Measurements from ENCODE around the gene ENOX2. TPM values are rescaled to one million over a fixed set of nuclear protein-coding genes. Genes with fewer than 3 reads are reported as not detected.

The ENOX2 gene
- total RNA-seq, 5 donors from 2014 or later (not counting 1 experiment from before 2014, with no cell fraction given), result 10.4 to 17.1 (median 13.5) TPM

- no peak overlapping the region for H3K27ac ChIP-seq (ENCODE audit: low read length)
- Mint-ChIP-seq H3K36me3 (peaks cover 50% of the 10 kb centered on the region), H3K27ac (no peak overlapping the region), H3K4me3 (no peak overlapping the region), H3K9me3 (peaks cover 0 to 5% (median under 1%) of the 10 kb centered on the region in 3 donors), H3K4me1 (no peaks in the 10 kb centered on the region), H3K27me3 (peaks cover 0 to under 1% of the 10 kb centered on the region in 2 donors)
- H3K4me3 ChIP-seq (ENCODE audit: control insufficient read depth in 1 of 2, extremely low read depth in 1 of 2, low read length in 1 of 2), result no peak overlapping the region
- no peaks in the 10 kb centered on the region for H3K27me3 ChIP-seq (replicated peaks in 1 of 2; ENCODE audit: control insufficient read depth in 2 of 2, extremely low read depth in 1 of 2, insufficient read depth in 2 of 2, low read length in 1 of 2)
- DNase-seq (no peak), ATAC-seq (replicated peaks in 1 of 4) (no peak)
- peaks cover 0 to 8% of the 10 kb centered on the region in 2 donors for H3K36me3 ChIP-seq (ENCODE audit: control insufficient read depth in 2 of 2, extremely low read depth in 1 of 2, insufficient read depth in 1 of 2, low read length in 1 of 2)
- ChIA-PET POLR2A (no interaction called here), CTCF (no interaction called here)
- no peaks in the 10 kb centered on the region for H3K4me1 ChIP-seq (ENCODE audit: control insufficient read depth in 1 of 2, extremely low read depth in 1 of 2, insufficient read depth in 2 of 2, low read length in 2 of 2)
- H3K9me3 ChIP-seq, result no peaks in the 10 kb centered on the region
- no CpG with 5 or more reads among the region's 2 CpGs for WGBS (ENCODE audit: insufficient coverage)
Measured at GRCh38 chrX:130680164-130681035, 222.6 kb downstream of the ENOX2 start.

DNA sequence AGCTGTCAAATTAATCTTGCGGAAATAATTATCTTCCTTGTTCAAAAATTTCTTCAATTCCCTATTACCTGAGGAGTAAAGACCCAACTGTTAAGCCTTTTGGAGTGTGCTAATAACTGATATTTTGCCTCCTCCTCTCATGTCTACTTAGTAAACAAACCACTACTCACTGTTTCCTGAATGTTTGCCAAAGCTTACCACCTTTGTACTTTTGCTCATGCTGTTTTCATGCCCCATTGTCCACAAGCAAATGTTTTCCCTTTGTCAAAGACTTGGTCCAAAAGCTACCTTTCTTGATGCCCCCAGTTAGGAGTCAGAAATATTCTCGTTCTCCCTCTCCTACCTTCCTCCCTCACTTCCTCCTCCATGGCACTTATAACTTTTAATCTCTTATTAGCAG, 226.1 kb downstream of the ENOX2 start:
- peaks cover 0 to 10% of the 10 kb centered on the region in 2 donors for H3K36me3 ChIP-seq (ENCODE audit: control insufficient read depth in 2 of 2, extremely low read depth in 1 of 2, insufficient read depth in 1 of 2, low read length in 1 of 2)
- ChIA-PET CTCF (interaction anchor here in 1 of 2 donors (0.7 kb wide), 1 partner anchor 71 kb away, joined by 4 read pairs; no protein-coding TSS in a partner anchor), POLR2A (no interaction called here)
- no peaks in the 10 kb centered on the region for H3K4me1 ChIP-seq (ENCODE audit: control insufficient read depth in 1 of 2, extremely low read depth in 1 of 2, insufficient read depth in 2 of 2, low read length in 2 of 2)
- peaks cover 5 to 14% (median 7%) of the 10 kb centered on the region in 3 donors for H3K9me3 Mint-ChIP-seq
- no CpG with 5 or more reads among the region's 2 CpGs for WGBS (ENCODE audit: insufficient coverage)
- H3K9me3 ChIP-seq, result no peaks in the 10 kb centered on the region
- no peak for ATAC-seq (replicated peaks in 1 of 4)
- no peak overlapping the region for H3K27ac ChIP-seq (ENCODE audit: low read length)
- no peak for DNase-seq
- no peak overlapping the region for H3K4me3 Mint-ChIP-seq
- no peak overlapping the region for H3K4me3 ChIP-seq (ENCODE audit: control insufficient read depth in 1 of 2, extremely low read depth in 1 of 2, low read length in 1 of 2)
- H3K36me3 Mint-ChIP-seq, result peaks cover 64% of the 10 kb centered on the region
- H3K4me1 Mint-ChIP-seq, result no peaks in the 10 kb centered on the region
- no peaks in the 10 kb centered on the region for H3K27me3 Mint-ChIP-seq
- H3K27ac Mint-ChIP-seq, result no peak overlapping the region
- H3K27me3 ChIP-seq (replicated peaks in 1 of 2; ENCODE audit: control insufficient read depth in 2 of 2, extremely low read depth in 1 of 2, insufficient read depth in 2 of 2, low read length in 1 of 2), result no peaks in the 10 kb centered on the region

GRCh38 chrX:130672214-130672613, 230.8 kb downstream of the ENOX2 start:
- ChIA-PET CTCF (no interaction called here), POLR2A (no interaction called here)
- peaks cover 68% of the 10 kb centered on the region for H3K36me3 Mint-ChIP-seq

GRCh38 chrX:130669233-130669632, 233.8 kb downstream of the ENOX2 start:
- H3K36me3 Mint-ChIP-seq, result peaks cover 78% of the 10 kb centered on the region
- peaks cover 0 to 9% of the 10 kb centered on the region in 2 donors for H3K36me3 ChIP-seq (ENCODE audit: control insufficient read depth in 2 of 2, extremely low read depth in 1 of 2, insufficient read depth in 1 of 2, low read length in 1 of 2)
- CTCF ChIA-PET, result no interaction called here

More at GRCh38 chrX:130672214-130672613, 230.8 kb downstream of the ENOX2 start:
- Mint-ChIP-seq H3K27me3 (no peaks in the 10 kb centered on the region), H3K4me3 (no peak overlapping the region), H3K4me1 (no peaks in the 10 kb centered on the region), H3K9me3 (peaks cover 5 to 14% (median 7%) of the 10 kb centered on the region in 3 donors), H3K27ac (no peak overlapping the region)
- Histone ChIP-seq H3K4me1 (ENCODE audit: control insufficient read depth in 1 of 2, extremely low read depth in 1 of 2, insufficient read depth in 2 of 2, low read length in 2 of 2) (no peaks in the 10 kb centered on the region), H3K27me3 (replicated peaks in 1 of 2; ENCODE audit: control insufficient read depth in 2 of 2, extremely low read depth in 1 of 2, insufficient read depth in 2 of 2, low read length in 1 of 2) (no peaks in the 10 kb centered on the region), H3K9me3 (no peaks in the 10 kb centered on the region), H3K36me3 (ENCODE audit: control insufficient read depth in 2 of 2, extremely low read depth in 1 of 2, insufficient read depth in 1 of 2, low read length in 1 of 2) (peaks cover 0 to 7% of the 10 kb centered on the region in 2 donors), H3K4me3 (ENCODE audit: control insufficient read depth in 1 of 2, extremely low read depth in 1 of 2, low read length in 1 of 2) (no peak overlapping the region), H3K27ac (ENCODE audit: low read length) (no peak overlapping the region)
- ATAC-seq (replicated peaks in 1 of 4) (no peak), DNase-seq (no peak)
- WGBS (ENCODE audit: insufficient coverage), result no CpG with 5 or more reads among the region's 6 CpGs

DNA sequence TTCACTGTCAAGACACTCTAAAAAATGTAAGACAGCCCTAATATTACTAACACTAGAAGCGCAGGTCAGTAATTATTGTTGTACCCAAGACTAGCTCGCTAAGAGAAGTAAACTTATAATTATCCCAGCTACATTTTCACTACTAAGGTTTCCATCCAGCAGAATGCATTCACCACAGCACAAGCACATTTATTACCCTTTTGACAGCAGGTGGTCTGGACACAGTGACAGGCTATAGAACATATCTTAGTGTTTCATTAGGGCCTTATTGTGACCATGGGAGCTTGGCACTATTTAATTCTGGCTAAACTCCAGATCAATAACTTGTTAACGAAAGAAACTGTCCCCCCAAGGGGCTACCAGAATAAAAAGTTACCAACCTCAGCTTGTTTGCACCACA, 237.7 kb downstream of the ENOX2 start:
- Mint-ChIP-seq H3K4me3 (no peak overlapping the region), H3K4me1 (no peaks in the 10 kb centered on the region), H3K27ac (no peak overlapping the region), H3K9me3 (no peaks in the 10 kb centered on the region), H3K36me3 (peaks cover 82% of the 10 kb centered on the region), H3K27me3 (peaks cover 0 to 4% of the 10 kb centered on the region in 2 donors)
- DNase-seq (no peak), ATAC-seq (replicated peaks in 1 of 4) (no peak)
- 100% methylated on average over 2 of the region's 3 CpGs for WGBS (ENCODE audit: insufficient coverage)
- Histone ChIP-seq H3K36me3 (ENCODE audit: control insufficient read depth in 2 of 2, extremely low read depth in 1 of 2, insufficient read depth in 1 of 2, low read length in 1 of 2) (peaks cover 0 to 9% of the 10 kb centered on the region in 2 donors), H3K4me1 (ENCODE audit: control insufficient read depth in 1 of 2, extremely low read depth in 1 of 2, insufficient read depth in 2 of 2, low read length in 2 of 2) (no peaks in the 10 kb centered on the region), H3K9me3 (no peaks in the 10 kb centered on the region), H3K27ac (ENCODE audit: low read length) (no peak overlapping the region), H3K4me3 (ENCODE audit: control insufficient read depth in 1 of 2, extremely low read depth in 1 of 2, low read length in 1 of 2) (no peak overlapping the region), H3K27me3 (replicated peaks in 1 of 2; ENCODE audit: control insufficient read depth in 2 of 2, extremely low read depth in 1 of 2, insufficient read depth in 2 of 2, low read length in 1 of 2) (no peaks in the 10 kb centered on the region)
- CTCF ChIA-PET, result no interaction called here
- POLR2A ChIA-PET, result no interaction called here

More at GRCh38 chrX:130669233-130669632, 233.8 kb downstream of the ENOX2 start:
- Histone ChIP-seq H3K4me1 (ENCODE audit: control insufficient read depth in 1 of 2, extremely low read depth in 1 of 2, insufficient read depth in 2 of 2, low read length in 2 of 2) (no peaks in the 10 kb centered on the region), H3K9me3 (no peaks in the 10 kb centered on the region), H3K4me3 (ENCODE audit: control insufficient read depth in 1 of 2, extremely low read depth in 1 of 2, low read length in 1 of 2) (no peak overlapping the region), H3K27me3 (replicated peaks in 1 of 2; ENCODE audit: control insufficient read depth in 2 of 2, extremely low read depth in 1 of 2, insufficient read depth in 2 of 2, low read length in 1 of 2) (no peaks in the 10 kb centered on the region), H3K27ac (ENCODE audit: low read length) (no peak overlapping the region)
- H3K27ac Mint-ChIP-seq, result no peak overlapping the region
- H3K4me1 Mint-ChIP-seq, result no peaks in the 10 kb centered on the region
- H3K9me3 Mint-ChIP-seq, result peaks cover 3 to 9% (median 7%) of the 10 kb centered on the region in 3 donors
- POLR2A ChIA-PET, result no interaction called here
- no peak for ATAC-seq (replicated peaks in 1 of 4)
- H3K27me3 Mint-ChIP-seq, result no peaks in the 10 kb centered on the region
- no peak overlapping the region for H3K4me3 Mint-ChIP-seq
- WGBS (ENCODE audit: insufficient coverage), result no CpG with 5 or more reads among the region's 1 CpG
- DNase-seq, result no peak

- DNase-seq (no peak), ATAC-seq (replicated peaks in 1 of 4) (no peak)
- H3K4me3 Mint-ChIP-seq, result no peak overlapping the region
- Histone ChIP-seq H3K4me1 (ENCODE audit: control insufficient read depth in 1 of 2, extremely low read depth in 1 of 2, insufficient read depth in 2 of 2, low read length in 2 of 2) (no peaks in the 10 kb centered on the region), H3K9me3 (no peaks in the 10 kb centered on the region), H3K4me3 (ENCODE audit: control insufficient read depth in 1 of 2, extremely low read depth in 1 of 2, low read length in 1 of 2) (no peak overlapping the region), H3K27ac (ENCODE audit: low read length) (no peak overlapping the region), H3K27me3 (replicated peaks in 1 of 2; ENCODE audit: control insufficient read depth in 2 of 2, extremely low read depth in 1 of 2, insufficient read depth in 2 of 2, low read length in 1 of 2) (no peaks in the 10 kb centered on the region), H3K36me3 (ENCODE audit: control insufficient read depth in 2 of 2, extremely low read depth in 1 of 2, insufficient read depth in 1 of 2, low read length in 1 of 2) (peaks cover 0 to 4% of the 10 kb centered on the region in 2 donors)
- no peaks in the 10 kb centered on the region for H3K9me3 Mint-ChIP-seq
- H3K27ac Mint-ChIP-seq, result no peak overlapping the region
- H3K27me3 Mint-ChIP-seq, result peaks cover 0 to 11% of the 10 kb centered on the region in 2 donors
- peaks cover 55% of the 10 kb centered on the region for H3K36me3 Mint-ChIP-seq
- POLR2A ChIA-PET, result no interaction called here
- CTCF ChIA-PET, result no interaction called here
- H3K4me1 Mint-ChIP-seq, result no peaks in the 10 kb centered on the region
Measured at GRCh38 chrX:130658310-130658709, 244.7 kb downstream of the ENOX2 start.

All from T-cell (primary cell).